SK-N-MC (cell line): Measurements from ENCODE around the gene MTFP1.

ENCODE experiments used
- EZH2 ChIP-seq: fragments of 200-600 bp; sonication (generic); IDR thresholded peaks from one replicate; pipeline ENCODE4 v1.6.1; 2017; ENCODE audit warnings: antibody characterized with exemption
- FOXP2 ChIP-seq: optimal IDR thresholded peaks from 2 replicates; pipeline ENCODE3; 2011; ENCODE audit warnings: mild to moderate bottlenecking, moderate library complexity; ENCODE audit not compliant: insufficient read depth; ENCODE audit errors: extremely low read length, control extremely low read depth
- POLR2AphosphoS5 ChIP-seq: IDR thresholded peaks from 2 replicates; pipeline ENCODE4 v1.6.1; 2012; ENCODE audit warnings: mild to moderate bottlenecking, low read depth, low read length, borderline replicate concordance

DNA sequence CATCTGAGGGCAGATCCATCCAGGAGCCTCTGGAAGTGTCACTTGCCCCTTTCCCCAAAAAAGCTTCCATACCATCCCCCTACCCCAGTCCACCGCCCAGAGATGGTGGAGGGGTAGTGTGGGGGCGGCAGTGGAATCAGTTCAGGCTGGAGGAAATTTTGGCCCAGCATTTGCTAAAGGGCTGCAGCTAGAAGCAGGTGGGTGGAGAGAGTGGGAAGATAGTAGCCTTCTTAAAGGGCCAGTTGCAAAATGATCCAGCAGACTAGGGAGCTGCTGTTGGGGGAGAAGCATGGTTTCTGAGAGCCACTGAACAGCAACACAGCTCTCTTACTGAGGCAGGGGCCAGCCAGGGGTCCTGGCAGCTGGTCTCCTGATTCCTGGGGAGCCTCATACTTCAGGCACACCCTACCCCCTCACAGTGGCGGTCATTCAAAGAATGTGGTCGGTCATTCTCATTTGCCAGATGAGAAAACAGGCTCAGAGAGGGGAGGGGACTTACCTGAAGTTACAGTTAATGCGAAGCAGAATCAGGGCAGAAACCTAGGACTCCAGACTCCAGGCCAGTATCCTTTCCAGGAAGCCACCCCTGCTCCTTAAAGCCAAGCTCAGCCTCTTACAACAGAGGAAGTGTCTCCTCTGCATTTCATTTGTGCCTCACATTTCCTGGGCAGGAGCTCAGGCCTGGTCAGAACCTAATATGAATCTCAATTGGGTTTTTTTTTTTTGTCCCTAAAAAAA lies 23.4 kb upstream of the MTFP1 start:
- TF ChIP-seq POLR2AphosphoS5 (no peak), FOXP2 (no peak), EZH2 (no peak)
